ENCODE results near the gene HIP1. TPM values are rescaled to one million over a fixed set of nuclear protein-coding genes. Genes with fewer than 3 reads are reported as not detected.

The HIP1 gene
- total and polyA plus RNA-seq, 4 donors: 10.6 to 87.9 (median 43.3) TPM

- intact Hi-C loops (cut with DNase I): no loop called here
- peak; percentile 2 to 27 for DNase-seq
- Histone ChIP-seq H3K4me1 (ENCODE audit: control insufficient read depth in 1 of 2, insufficient read depth in 2 of 2, low read length in 2 of 2) (no peaks in the 10 kb centered on the region), H3K27ac (ENCODE audit: low read depth in 1 of 2, low read length in 2 of 2) (no peak overlapping the region), H3K27me3 (ENCODE audit: control insufficient read depth in 1 of 2, insufficient read depth in 2 of 2, low read length in 1 of 2) (no peaks in the 10 kb centered on the region), H3K9me3 (ENCODE audit: control insufficient read depth, low read length) (no peaks in the 10 kb centered on the region), H3K4me3 (ENCODE audit: low read length in 2 of 2) (no peak overlapping the region), H3K36me3 (ENCODE audit: control insufficient read depth in 1 of 2, insufficient read depth in 2 of 2, low read length in 1 of 2) (peaks cover 8 to 9% of the 10 kb centered on the region in 2 donors)
- ATAC-seq (ENCODE audit: low FRiP score): no peak
- WGBS, 2 donors: 80 to 81% methylated on average over 15 of the region's 15 CpGs
These were observed 192.3 kb downstream of the HIP1 start for GRCh38 chr7:75546237-75547015.

DNA sequence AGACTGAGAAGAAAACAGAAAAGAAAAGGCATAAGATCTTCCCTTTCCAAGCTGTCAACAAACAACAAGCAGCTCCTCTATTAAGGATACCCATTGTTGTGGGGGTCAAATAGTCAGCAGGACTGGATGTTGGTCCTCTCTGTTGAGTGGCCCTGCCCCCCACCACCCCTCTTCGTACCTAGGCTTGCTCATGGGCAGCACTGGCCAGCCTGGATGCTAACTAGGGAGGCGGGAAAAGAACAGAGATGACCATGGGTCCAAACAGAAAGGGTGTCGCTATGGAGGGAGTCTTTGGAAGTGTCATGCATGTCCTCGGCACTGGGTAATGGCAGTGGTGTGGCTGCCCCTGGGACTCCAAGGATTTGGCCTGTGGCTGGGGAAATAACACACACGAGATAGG is 201.0 kb downstream of the HIP1 start:
- H3K9me3 ChIP-seq (ENCODE audit: control insufficient read depth, low read length): no peaks in the 10 kb centered on the region
- intact Hi-C loops (cut with DNase I): loop anchor here in 1 of 2 donors (10.0 kb wide), 1 partner anchor 57 kb away; no protein-coding TSS in a partner anchor
- peak in 1 of 2 donors; percentile 51 for DNase-seq
- no peak for ATAC-seq (ENCODE audit: low FRiP score)
- no peak overlapping the region for H3K27ac ChIP-seq (ENCODE audit: low read depth in 1 of 2, low read length in 2 of 2)
- WGBS, 2 donors: 88 to 91% methylated on average over 5 of the region's 5 CpGs
- H3K27me3 ChIP-seq (ENCODE audit: control insufficient read depth in 1 of 2, insufficient read depth in 2 of 2, low read length in 1 of 2): no peaks in the 10 kb centered on the region
- H3K4me3 ChIP-seq (ENCODE audit: low read length in 2 of 2): no peak overlapping the region
- no peaks in the 10 kb centered on the region for H3K4me1 ChIP-seq (ENCODE audit: control insufficient read depth in 1 of 2, insufficient read depth in 2 of 2, low read length in 2 of 2)
- H3K36me3 ChIP-seq (ENCODE audit: control insufficient read depth in 1 of 2, insufficient read depth in 2 of 2, low read length in 1 of 2): peaks cover 7 to 16% of the 10 kb centered on the region in 2 donors

- H3K27me3 ChIP-seq (ENCODE audit: control insufficient read depth in 1 of 2, insufficient read depth in 2 of 2, low read length in 1 of 2): no peaks in the 10 kb centered on the region
These were observed 201.7 kb downstream of the HIP1 start for GRCh38 chr7:75536940-75537538.

GRCh38 chr7:75536491-75536890 is 202.2 kb downstream of the HIP1 start:
- Histone ChIP-seq H3K27ac (ENCODE audit: low read depth in 1 of 2, low read length in 2 of 2) (no peak overlapping the region), H3K36me3 (ENCODE audit: control insufficient read depth in 1 of 2, insufficient read depth in 2 of 2, low read length in 1 of 2) (peaks cover 2 to 14% of the 10 kb centered on the region in 2 donors), H3K9me3 (ENCODE audit: control insufficient read depth, low read length) (no peaks in the 10 kb centered on the region), H3K27me3 (ENCODE audit: control insufficient read depth in 1 of 2, insufficient read depth in 2 of 2, low read length in 1 of 2) (no peaks in the 10 kb centered on the region), H3K4me3 (ENCODE audit: low read length in 2 of 2) (no peak overlapping the region), H3K4me1 (ENCODE audit: control insufficient read depth in 1 of 2, insufficient read depth in 2 of 2, low read length in 2 of 2) (no peaks in the 10 kb centered on the region)
- peak in 1 of 2 donors; percentile 39 for DNase-seq
- 91 to 95% methylated on average over 4 of the region's 4 CpGs for WGBS, 2 donors
- no peak for ATAC-seq (ENCODE audit: low FRiP score)
- intact Hi-C loops (cut with DNase I): loop anchor here in 1 of 2 donors (10.0 kb wide), 1 partner anchor 58 kb away; no protein-coding TSS in a partner anchor

More at GRCh38 chr7:75536940-75537538, 201.7 kb downstream of the HIP1 start:
- H3K4me3 ChIP-seq (ENCODE audit: low read length in 2 of 2): no peak overlapping the region
- DNase-seq (peak in 1 of 2 donors; percentile 39), ATAC-seq (ENCODE audit: low FRiP score) (no peak)
- H3K36me3 ChIP-seq (ENCODE audit: control insufficient read depth in 1 of 2, insufficient read depth in 2 of 2, low read length in 1 of 2): peaks cover 5 to 16% of the 10 kb centered on the region in 2 donors
- WGBS, 2 donors: 79 to 85% methylated on average over 18 of the region's 18 CpGs
- H3K27ac ChIP-seq (ENCODE audit: low read depth in 1 of 2, low read length in 2 of 2): no peak overlapping the region
- H3K9me3 ChIP-seq (ENCODE audit: control insufficient read depth, low read length): no peaks in the 10 kb centered on the region
- intact Hi-C loops (cut with DNase I): loop anchor here in 1 of 2 donors (10.0 kb wide), 1 partner anchor 58 kb away; no protein-coding TSS in a partner anchor
- H3K4me1 ChIP-seq (ENCODE audit: control insufficient read depth in 1 of 2, insufficient read depth in 2 of 2, low read length in 2 of 2): no peaks in the 10 kb centered on the region

DNA sequence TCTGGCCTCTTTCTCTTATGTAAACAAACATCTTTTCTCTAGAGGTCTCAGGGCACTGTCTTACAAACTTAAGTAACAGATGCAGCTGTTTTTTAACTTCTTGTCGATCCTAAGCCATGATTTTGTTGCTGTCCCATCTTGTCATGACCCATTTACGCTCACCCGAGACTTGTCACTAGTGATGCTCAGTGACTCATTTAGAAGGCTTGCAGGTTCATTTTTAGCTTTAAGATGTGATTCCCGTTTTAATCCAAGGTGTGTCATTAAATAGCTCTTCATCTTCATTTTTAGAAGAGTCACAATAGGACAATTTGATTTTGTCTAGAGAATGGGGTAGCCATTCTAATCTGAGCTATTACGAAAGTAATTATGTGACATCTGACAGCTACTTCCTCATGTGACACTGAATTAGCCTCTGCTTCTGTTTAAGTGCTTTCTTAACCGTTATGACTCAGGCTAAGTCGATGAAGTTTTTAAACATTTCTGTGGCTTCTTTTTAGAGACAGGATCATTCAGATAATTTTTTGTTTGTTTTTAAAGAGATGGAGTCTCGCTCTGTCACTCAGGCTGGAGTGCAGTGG is 203.9 kb downstream of the HIP1 start:
- Histone ChIP-seq H3K27me3 (ENCODE audit: control insufficient read depth in 1 of 2, insufficient read depth in 2 of 2, low read length in 1 of 2) (no peaks in the 10 kb centered on the region), H3K4me1 (ENCODE audit: control insufficient read depth in 1 of 2, insufficient read depth in 2 of 2, low read length in 2 of 2) (no peaks in the 10 kb centered on the region), H3K4me3 (ENCODE audit: low read length in 2 of 2) (no peak overlapping the region), H3K9me3 (ENCODE audit: control insufficient read depth, low read length) (no peaks in the 10 kb centered on the region), H3K36me3 (ENCODE audit: control insufficient read depth in 1 of 2, insufficient read depth in 2 of 2, low read length in 1 of 2) (peaks cover 0 to 14% of the 10 kb centered on the region in 2 donors), H3K27ac (ENCODE audit: low read depth in 1 of 2, low read length in 2 of 2) (no peak overlapping the region)
- 72 to 75% methylated on average over 8 of the region's 8 CpGs for WGBS, 2 donors
- DNase-seq (no peak), ATAC-seq (ENCODE audit: low FRiP score) (no peak)
- intact Hi-C loops (cut with DNase I): loop anchor here in 1 of 2 donors (10.0 kb wide), 1 partner anchor 60 kb away; no protein-coding TSS in a partner anchor

GRCh38 chr7:75533926-75534325 is 204.8 kb downstream of the HIP1 start:
- H3K27ac ChIP-seq (ENCODE audit: low read depth in 1 of 2, low read length in 2 of 2): no peak overlapping the region
- 87 to 94% methylated on average over 6 of the region's 6 CpGs for WGBS, 2 donors
- H3K27me3 ChIP-seq (ENCODE audit: control insufficient read depth in 1 of 2, insufficient read depth in 2 of 2, low read length in 1 of 2): no peaks in the 10 kb centered on the region
- H3K4me3 ChIP-seq (ENCODE audit: low read length in 2 of 2): no peak overlapping the region
- no peaks in the 10 kb centered on the region for H3K4me1 ChIP-seq (ENCODE audit: control insufficient read depth in 1 of 2, insufficient read depth in 2 of 2, low read length in 2 of 2)
- peaks cover 0 to 12% of the 10 kb centered on the region in 2 donors for H3K36me3 ChIP-seq (ENCODE audit: control insufficient read depth in 1 of 2, insufficient read depth in 2 of 2, low read length in 1 of 2)
- H3K9me3 ChIP-seq (ENCODE audit: control insufficient read depth, low read length): no peaks in the 10 kb centered on the region
- DNase-seq (peak in 1 of 2 donors; percentile 43), ATAC-seq (ENCODE audit: low FRiP score) (no peak)
- intact Hi-C loops (cut with DNase I): loop anchor here in 1 of 2 donors (10.0 kb wide), 1 partner anchor 61 kb away; no protein-coding TSS in a partner anchor

DNA sequence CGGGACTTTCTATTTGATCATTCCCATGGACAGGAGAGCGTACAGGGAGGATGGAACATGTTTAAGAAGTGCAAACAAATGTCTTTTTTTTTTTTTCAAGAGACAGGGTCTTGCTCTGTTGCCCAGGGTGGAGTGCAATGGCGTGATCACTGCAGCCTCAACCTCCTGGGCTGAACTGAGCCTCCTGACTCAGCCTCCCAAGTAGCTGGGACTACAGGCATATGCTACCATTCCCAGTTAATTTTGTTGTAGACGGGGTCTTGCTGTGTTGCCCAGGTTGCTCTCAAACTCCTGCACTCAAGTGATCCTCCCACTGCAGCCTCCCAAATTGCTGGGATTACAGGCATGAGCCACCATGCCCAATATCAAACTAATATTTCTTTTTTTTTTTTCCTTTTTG is 206.1 kb downstream of the HIP1 start:
- Histone ChIP-seq H3K27me3 (ENCODE audit: control insufficient read depth in 1 of 2, insufficient read depth in 2 of 2, low read length in 1 of 2) (no peaks in the 10 kb centered on the region), H3K4me1 (ENCODE audit: control insufficient read depth in 1 of 2, insufficient read depth in 2 of 2, low read length in 2 of 2) (no peaks in the 10 kb centered on the region), H3K27ac (ENCODE audit: low read depth in 1 of 2, low read length in 2 of 2) (no peak overlapping the region), H3K9me3 (ENCODE audit: control insufficient read depth, low read length) (no peaks in the 10 kb centered on the region), H3K36me3 (ENCODE audit: control insufficient read depth in 1 of 2, insufficient read depth in 2 of 2, low read length in 1 of 2) (peaks cover 0 to 8% of the 10 kb centered on the region in 2 donors), H3K4me3 (ENCODE audit: low read length in 2 of 2) (no peak overlapping the region)
- intact Hi-C loops (cut with DNase I): loop anchor here in 1 of 2 donors (10.0 kb wide), 1 partner anchor 62 kb away; no protein-coding TSS in a partner anchor
- DNase-seq (no peak), ATAC-seq (ENCODE audit: low FRiP score) (no peak)
- 98 to 99% methylated on average over 4 of the region's 4 CpGs for WGBS, 2 donors

DNA sequence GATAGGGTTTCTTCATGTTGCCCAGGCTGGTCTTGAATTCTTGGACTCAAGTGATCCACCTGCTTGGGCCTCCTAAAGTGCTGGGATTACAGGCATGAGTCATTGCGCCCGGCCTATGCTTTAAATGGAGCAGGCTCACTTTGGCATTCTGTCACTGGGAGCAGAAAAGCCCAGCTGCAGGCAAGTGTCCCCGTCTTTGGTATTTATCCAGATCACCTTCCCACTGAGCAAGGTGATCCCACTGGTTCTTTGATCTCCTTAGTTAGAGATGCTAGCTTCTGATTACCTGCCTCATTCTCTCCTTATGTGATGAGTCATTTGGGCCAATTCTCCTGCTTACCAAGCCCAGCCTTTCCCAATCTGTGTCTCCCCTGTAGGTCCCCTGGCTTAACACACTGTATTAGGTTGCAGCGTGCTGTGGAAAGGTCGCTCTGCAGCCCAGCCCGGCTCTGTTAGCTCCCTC is 207.4 kb downstream of the HIP1 start:
- Histone ChIP-seq H3K27ac (ENCODE audit: low read depth in 1 of 2, low read length in 2 of 2) (no peak overlapping the region), H3K9me3 (ENCODE audit: control insufficient read depth, low read length) (no peaks in the 10 kb centered on the region), H3K27me3 (ENCODE audit: control insufficient read depth in 1 of 2, insufficient read depth in 2 of 2, low read length in 1 of 2) (no peaks in the 10 kb centered on the region), H3K4me3 (ENCODE audit: low read length in 2 of 2) (no peak overlapping the region), H3K4me1 (ENCODE audit: control insufficient read depth in 1 of 2, insufficient read depth in 2 of 2, low read length in 2 of 2) (no peaks in the 10 kb centered on the region), H3K36me3 (ENCODE audit: control insufficient read depth in 1 of 2, insufficient read depth in 2 of 2, low read length in 1 of 2) (peaks cover 0 to 1% of the 10 kb centered on the region in 2 donors)
- ATAC-seq (ENCODE audit: low FRiP score): no peak
- intact Hi-C loops (cut with DNase I): loop anchor here in 1 of 2 donors (10.0 kb wide), 1 partner anchor 63 kb away; no protein-coding TSS in a partner anchor
- 51 to 53% methylated on average over 6 of the region's 6 CpGs for whole genome bisulfite sequencing, 2 donors
- DNase-seq: no peak

Measured in aorta (tissue), 5 donors.